ENCODE results near the gene MAP3K3. TPM values are rescaled to one million over a fixed set of nuclear protein-coding genes. Genes with fewer than 3 reads are reported as not detected.

Gene MAP3K3
- total RNA-seq, 1 donor from 2014 or later = 54.6 TPM

DNA sequence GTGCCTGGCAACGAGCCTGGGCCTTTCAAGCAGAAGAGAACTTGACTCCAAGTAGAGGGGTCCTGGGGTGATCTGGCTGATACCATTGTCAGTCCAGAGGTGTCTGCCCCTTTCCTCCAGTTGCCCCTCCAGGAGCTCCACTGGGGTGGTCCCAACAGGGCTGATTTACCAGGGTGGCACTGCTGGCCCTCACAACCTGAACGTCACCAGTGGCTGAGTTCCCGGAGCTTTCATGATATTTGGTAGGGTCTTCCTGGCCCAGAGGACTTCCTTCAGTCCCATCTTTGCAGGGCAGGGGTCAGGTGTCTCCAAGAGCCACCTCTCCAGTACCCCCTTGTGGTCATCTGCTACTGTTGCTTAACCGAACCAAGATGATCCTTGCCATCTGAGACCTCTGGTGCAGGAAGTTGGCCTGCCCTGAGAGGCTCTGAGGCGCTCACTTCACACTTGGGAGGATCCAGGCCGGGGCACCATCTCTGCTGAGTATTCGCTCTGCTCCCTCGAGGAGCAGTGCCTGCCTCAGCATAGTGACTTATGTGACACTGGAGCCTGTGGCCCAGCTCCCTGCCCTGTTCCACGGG is 74.3 kb downstream of the MAP3K3 start:
- Mint-ChIP-seq H3K27me3 (ENCODE audit: unreplicated experiment) (peaks cover 32% of the 10 kb centered on the region), H3K4me1 (ENCODE audit: low read depth, unreplicated experiment) (peaks cover 50% of the 10 kb centered on the region), H3K27ac (ENCODE audit: unreplicated experiment) (peak overlapping the region; percentile 99), H3K4me3 (ENCODE audit: unreplicated experiment) (peak overlapping the region; percentile 87), H3K36me3 (ENCODE audit: unreplicated experiment) (no peaks in the 10 kb centered on the region), H3K9me3 (ENCODE audit: unreplicated experiment) (peaks cover 34% of the 10 kb centered on the region)
- no peak for DNase-seq
- TF ChIP-seq, protein P1, sequence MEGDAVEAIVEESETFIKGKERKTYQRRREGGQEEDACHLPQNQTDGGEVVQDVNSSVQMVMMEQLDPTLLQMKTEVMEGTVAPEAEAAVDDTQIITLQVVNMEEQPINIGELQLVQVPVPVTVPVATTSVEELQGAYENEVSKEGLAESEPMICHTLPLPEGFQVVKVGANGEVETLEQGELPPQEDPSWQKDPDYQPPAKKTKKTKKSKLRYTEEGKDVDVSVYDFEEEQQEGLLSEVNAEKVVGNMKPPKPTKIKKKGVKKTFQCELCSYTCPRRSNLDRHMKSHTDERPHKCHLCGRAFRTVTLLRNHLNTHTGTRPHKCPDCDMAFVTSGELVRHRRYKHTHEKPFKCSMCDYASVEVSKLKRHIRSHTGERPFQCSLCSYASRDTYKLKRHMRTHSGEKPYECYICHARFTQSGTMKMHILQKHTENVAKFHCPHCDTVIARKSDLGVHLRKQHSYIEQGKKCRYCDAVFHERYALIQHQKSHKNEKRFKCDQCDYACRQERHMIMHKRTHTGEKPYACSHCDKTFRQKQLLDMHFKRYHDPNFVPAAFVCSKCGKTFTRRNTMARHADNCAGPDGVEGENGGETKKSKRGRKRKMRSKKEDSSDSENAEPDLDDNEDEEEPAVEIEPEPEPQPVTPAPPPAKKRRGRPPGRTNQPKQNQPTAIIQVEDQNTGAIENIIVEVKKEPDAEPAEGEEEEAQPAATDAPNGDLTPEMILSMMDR (IDR thresholded peaks at IDR 0.05; ENCODE audit: partially characterized antibody, unreplicated experiment) = peak; percentile 62

DNA sequence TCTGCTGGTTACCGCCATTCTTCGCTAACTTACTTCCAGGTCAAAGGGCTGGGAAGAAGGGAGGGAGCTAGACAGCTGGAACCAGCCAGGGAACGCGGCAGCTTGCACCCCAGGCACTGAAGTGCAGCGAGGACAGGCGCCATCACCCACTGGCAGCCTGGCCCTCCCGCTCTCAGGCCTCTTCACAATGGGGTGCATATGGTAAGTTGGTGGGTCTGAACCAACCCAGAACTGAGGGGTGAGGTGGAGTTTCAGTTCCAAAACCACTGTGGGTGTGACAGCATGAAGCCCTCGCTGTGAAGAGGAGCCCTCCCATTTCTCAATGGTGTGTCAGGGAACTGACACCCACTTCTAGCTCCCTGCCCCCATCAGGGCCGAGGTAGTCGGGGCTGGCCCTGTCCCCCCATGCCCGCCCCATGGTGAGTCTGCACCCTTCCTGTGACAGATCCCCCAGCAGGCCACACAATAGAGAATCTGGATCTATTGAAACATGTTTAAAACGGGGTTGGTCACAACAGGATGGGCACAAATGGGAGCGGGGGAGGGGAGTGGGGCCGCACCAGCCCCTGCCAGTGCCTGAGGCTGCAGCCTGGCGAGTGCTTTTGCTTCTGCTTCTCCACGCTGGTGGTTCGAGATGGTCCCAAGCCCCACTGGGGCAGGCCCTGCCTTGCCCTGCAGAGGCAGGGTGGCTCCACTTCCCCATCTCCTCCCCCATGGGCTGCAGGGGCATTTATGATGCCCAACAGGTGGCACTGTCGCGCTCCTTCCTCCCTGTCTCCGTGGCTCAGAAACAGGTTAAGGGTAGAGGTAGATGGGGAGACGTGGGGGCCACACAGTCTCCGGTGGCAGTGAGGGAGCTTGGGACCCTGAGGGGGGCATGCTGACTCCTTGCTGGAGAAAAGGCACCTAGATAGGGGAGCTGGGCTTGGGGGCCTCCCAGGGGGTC is 75.4 kb downstream of the MAP3K3 start:
- TF ChIP-seq, protein P1 (IDR thresholded peaks at IDR 0.05; ENCODE audit: partially characterized antibody, unreplicated experiment) = peak; percentile 21
- DNase-seq = peak; percentile 55
- Mint-ChIP-seq H3K9me3 (ENCODE audit: unreplicated experiment) (peaks cover 40% of the 10 kb centered on the region), H3K27ac (ENCODE audit: unreplicated experiment) (peak overlapping the region; percentile 99), H3K27me3 (ENCODE audit: unreplicated experiment) (peaks cover 31% of the 10 kb centered on the region), H3K36me3 (ENCODE audit: unreplicated experiment) (no peaks in the 10 kb centered on the region), H3K4me3 (ENCODE audit: unreplicated experiment) (peak overlapping the region; percentile 87), H3K4me1 (ENCODE audit: low read depth, unreplicated experiment) (peaks cover 44% of the 10 kb centered on the region)

DNA sequence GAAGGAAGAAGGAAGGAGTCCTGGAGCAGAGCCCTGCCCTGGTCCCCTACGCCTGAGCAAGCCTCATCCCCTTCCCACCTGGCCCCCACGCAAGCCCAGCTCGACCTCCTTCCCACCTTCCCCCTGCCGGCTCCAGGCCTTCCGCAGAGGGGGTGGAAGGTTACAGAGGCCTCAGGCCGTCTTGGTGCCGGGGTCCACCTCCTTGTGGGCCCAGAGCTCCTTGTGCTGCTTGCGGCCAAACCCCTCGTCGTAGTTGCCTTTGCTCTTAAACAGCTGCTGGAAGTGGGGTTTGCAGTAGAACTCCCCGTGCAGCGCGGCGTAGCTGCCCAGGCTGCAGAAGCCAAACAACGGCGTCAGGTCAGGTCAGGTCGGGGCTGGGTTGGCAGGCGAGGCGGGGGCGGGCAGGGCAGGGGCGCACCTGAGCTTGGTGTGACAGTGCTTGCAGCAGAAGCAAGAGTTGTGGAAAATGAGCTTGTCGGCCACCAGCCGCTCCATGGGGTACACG is 76.2 kb downstream of the MAP3K3 start:
- no peaks in the 10 kb centered on the region for H3K36me3 Mint-ChIP-seq (ENCODE audit: unreplicated experiment)
- H3K27ac Mint-ChIP-seq (ENCODE audit: unreplicated experiment) = peak overlapping the region; percentile 85
- H3K27me3 Mint-ChIP-seq (ENCODE audit: unreplicated experiment) = peaks cover 30% of the 10 kb centered on the region
- peaks cover 37% of the 10 kb centered on the region for H3K9me3 Mint-ChIP-seq (ENCODE audit: unreplicated experiment)
- H3K4me1 Mint-ChIP-seq (ENCODE audit: low read depth, unreplicated experiment) = peaks cover 44% of the 10 kb centered on the region
- TF ChIP-seq, protein P1 (IDR thresholded peaks at IDR 0.05; ENCODE audit: partially characterized antibody, unreplicated experiment) = no peak
- DNase-seq = no peak
- H3K4me3 Mint-ChIP-seq (ENCODE audit: unreplicated experiment) = peak overlapping the region; percentile 87

DNA sequence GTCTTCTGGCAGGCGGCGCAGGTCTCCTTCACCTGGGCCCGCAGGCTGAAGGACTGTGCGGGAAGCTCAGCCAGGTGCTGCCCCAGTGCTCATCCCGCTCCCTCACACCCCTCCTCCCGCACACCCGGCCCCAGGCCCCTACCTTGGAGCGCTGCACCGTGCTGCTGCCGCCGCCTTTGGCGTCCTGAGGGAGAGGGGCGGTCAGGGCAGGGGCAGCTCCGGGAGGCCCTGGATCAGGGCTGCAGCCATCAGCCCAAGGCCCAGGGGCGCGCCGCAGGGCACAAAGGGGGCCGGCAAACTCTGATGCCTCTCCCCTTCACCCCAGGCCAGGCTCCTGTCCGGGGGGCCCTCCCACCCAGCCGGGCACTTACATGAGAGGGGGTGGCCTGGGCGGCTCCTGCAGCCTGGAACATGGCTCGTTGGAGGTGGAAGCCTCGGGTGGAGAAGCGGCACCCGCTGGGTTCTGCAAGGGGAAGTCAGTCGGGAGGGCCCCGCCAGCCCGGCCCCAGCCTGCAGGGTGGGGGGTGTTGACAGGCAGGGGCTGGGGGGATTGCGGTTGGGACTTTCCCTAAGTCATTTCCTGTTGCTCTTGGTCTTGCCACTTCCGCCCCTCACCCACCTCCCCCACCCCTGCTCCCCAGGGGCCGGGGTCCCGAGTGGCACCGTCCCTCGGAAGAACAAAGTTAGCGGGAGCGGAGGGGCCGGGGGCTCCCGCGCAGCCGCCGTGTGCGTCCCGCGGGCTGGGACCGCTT is 76.8 kb downstream of the MAP3K3 start:
- Mint-ChIP-seq H3K4me1 (ENCODE audit: low read depth, unreplicated experiment) (peaks cover 46% of the 10 kb centered on the region), H3K36me3 (ENCODE audit: unreplicated experiment) (no peaks in the 10 kb centered on the region), H3K9me3 (ENCODE audit: unreplicated experiment) (peaks cover 35% of the 10 kb centered on the region), H3K27ac (ENCODE audit: unreplicated experiment) (peak overlapping the region; percentile 85), H3K4me3 (ENCODE audit: unreplicated experiment) (peak overlapping the region; percentile 87), H3K27me3 (ENCODE audit: unreplicated experiment) (peaks cover 26% of the 10 kb centered on the region)
- peak; percentile 79 for DNase-seq
- TF ChIP-seq, protein P1 (IDR thresholded peaks at IDR 0.05; ENCODE audit: partially characterized antibody, unreplicated experiment) = no peak
